ENCODE data around the gene CAMTA1. TPM values are rescaled to one million over a fixed set of nuclear protein-coding genes. Genes with fewer than 3 reads are reported as not detected.

Gene CAMTA1
- polyA plus RNA-seq, 1 donor from 2014 or later: 162 TPM

GRCh38 chr1:6923955-6924881 lies 139.0 kb downstream of the CAMTA1 start:
- TF ChIP-seq SMC3 (conservative IDR thresholded peaks at IDR 0.05; ENCODE audit: poor library complexity) (no peak), TAF1 (IDR thresholded peaks at IDR 0.05; ENCODE audit: low read depth) (no peak), CTCF (IDR thresholded peaks at IDR 0.05; ENCODE audit: poor library complexity, severe bottlenecking) (no peak), EZH2 (IDR thresholded peaks at IDR 0.05; ENCODE audit: borderline replicate concordance, insufficient read depth, low read length, poor library complexity, severe bottlenecking) (no peak), REST (IDR thresholded peaks at IDR 0.05; ENCODE audit: borderline replicate concordance) (no peak)
- Histone ChIP-seq H3K9ac (ENCODE audit: low read length) (no peak overlapping the region), H3K36me3 (ENCODE audit: insufficient read depth, low read length) (no peaks in the 10 kb centered on the region), H3K79me2 (replicated peaks; ENCODE audit: insufficient read depth, low read length) (no peaks in the 10 kb centered on the region), H3K4me3 (ENCODE audit: low read length) (no peak overlapping the region), H4K20me1 (ENCODE audit: insufficient read depth) (no peaks in the 10 kb centered on the region), H3F3A (ENCODE audit: insufficient read depth, low read length, poor library complexity, severe bottlenecking) (no peaks in the 10 kb centered on the region), H2AFZ (ENCODE audit: low read depth, low read length) (no peak overlapping the region), H3K9me2 (ENCODE audit: insufficient read depth, low read length) (no peaks in the 10 kb centered on the region), H3K9me3 (ENCODE audit: low read length) (no peaks in the 10 kb centered on the region), H3K27me3 (ENCODE audit: insufficient read depth, low read depth, low read length) (no peaks in the 10 kb centered on the region), H3K4me2 (ENCODE audit: low read length) (no peak overlapping the region), H3K27ac (ENCODE audit: low read length) (no peak overlapping the region)

- no peak overlapping the region for H3K27ac ChIP-seq (ENCODE audit: low read length)
- H3K4me2 ChIP-seq (ENCODE audit: low read length): no peak overlapping the region
- H3F3A ChIP-seq (ENCODE audit: insufficient read depth, low read length, poor library complexity, severe bottlenecking): no peaks in the 10 kb centered on the region
- H3K27me3 ChIP-seq (ENCODE audit: insufficient read depth, low read depth, low read length): no peaks in the 10 kb centered on the region
- TF ChIP-seq REST (IDR thresholded peaks at IDR 0.05; ENCODE audit: borderline replicate concordance) (no peak), TAF1 (IDR thresholded peaks at IDR 0.05; ENCODE audit: low read depth) (no peak), MXI1 (conservative IDR thresholded peaks at IDR 0.05; ENCODE audit: poor library complexity, severe bottlenecking) (no peak), CTCF (IDR thresholded peaks at IDR 0.05; ENCODE audit: poor library complexity, severe bottlenecking) (no peak), EP300 (conservative IDR thresholded peaks at IDR 0.05; ENCODE audit: poor library complexity, severe bottlenecking) (no peak), RAD21 (conservative IDR thresholded peaks at IDR 0.05) (no peak), EZH2 (IDR thresholded peaks at IDR 0.05; ENCODE audit: borderline replicate concordance, insufficient read depth, low read length, poor library complexity, severe bottlenecking) (no peak), POLR2AphosphoS5 (IDR thresholded peaks at IDR 0.05) (no peak), SMC3 (conservative IDR thresholded peaks at IDR 0.05; ENCODE audit: poor library complexity) (no peak)
- H3K4me3 ChIP-seq (ENCODE audit: low read length): no peak overlapping the region
- no peaks in the 10 kb centered on the region for H3K9me3 ChIP-seq (ENCODE audit: low read length)
- H4K20me1 ChIP-seq (ENCODE audit: insufficient read depth): no peaks in the 10 kb centered on the region
- no peak overlapping the region for H3K9ac ChIP-seq (ENCODE audit: low read length)
- H3K36me3 ChIP-seq (ENCODE audit: insufficient read depth, low read length): no peaks in the 10 kb centered on the region
- no peaks in the 10 kb centered on the region for H3K9me2 ChIP-seq (ENCODE audit: insufficient read depth, low read length)
- no peak overlapping the region for H2AFZ ChIP-seq (ENCODE audit: low read depth, low read length)
- H3K79me2 ChIP-seq (replicated peaks; ENCODE audit: insufficient read depth, low read length): no peaks in the 10 kb centered on the region
Measured at GRCh38 chr1:6924891-6925290, 139.6 kb downstream of the CAMTA1 start.

Measured in neural cell (in vitro differentiated cells).